Measurements from ENCODE around the gene DNM2.

Gene DNM2

GRCh38 chr19:10788146-10788545, 70.3 kb downstream of the DNM2 start:
- DNase-seq: no peak

GRCh38 chr19:10789866-10790265, 72.0 kb downstream of the DNM2 start:
- no peak for DNase-seq

- DNase-seq: no peak
Measured at GRCh38 chr19:10796653-10797052, 78.8 kb downstream of the DNM2 start.

- peak; percentile 27 for DNase-seq
Measured at GRCh38 chr19:10797078-10797477, 79.2 kb downstream of the DNM2 start.

- peak; percentile 91 for DNase-seq
Measured at GRCh38 chr19:10797541-10798256, 79.8 kb downstream of the DNM2 start.

- no peak for DNase-seq
Measured at GRCh38 chr19:10800488-10800887, 82.6 kb downstream of the DNM2 start.

- DNase-seq: no peak
Measured at GRCh38 chr19:10802479-10802878, 84.6 kb downstream of the DNM2 start.

GRCh38 chr19:10803252-10803651, 85.4 kb downstream of the DNM2 start:
- no peak for DNase-seq

GRCh38 chr19:10805065-10805757, 87.3 kb downstream of the DNM2 start:
- no peak for DNase-seq

GRCh38 chr19:10805758-10806247, 87.9 kb downstream of the DNM2 start:
- no peak for DNase-seq

GRCh38 chr19:10808937-10809649, 91.2 kb downstream of the DNM2 start:
- DNase-seq: peak; percentile 46

GRCh38 chr19:10809651-10810285, 91.9 kb downstream of the DNM2 start:
- no peak for DNase-seq

- no peak for DNase-seq
Measured at GRCh38 chr19:10811391-10812111, 93.7 kb downstream of the DNM2 start.

- no peak for DNase-seq
Measured at GRCh38 chr19:10812196-10812595, 94.3 kb downstream of the DNM2 start.

GRCh38 chr19:10812902-10813404, 95.1 kb downstream of the DNM2 start:
- peak; percentile 50 for DNase-seq

GRCh38 chr19:10815007-10815536, 97.2 kb downstream of the DNM2 start:
- DNase-seq: no peak

GRCh38 chr19:10815969-10816644, 98.2 kb downstream of the DNM2 start:
- DNase-seq: no peak

GRCh38 chr19:10816691-10817090, 98.8 kb downstream of the DNM2 start:
- DNase-seq: no peak

- DNase-seq: no peak
Measured at GRCh38 chr19:10817291-10818038, 99.6 kb downstream of the DNM2 start.

GRCh38 chr19:10818301-10819123, 100.6 kb downstream of the DNM2 start:
- no peak for DNase-seq

Measured in stimulated activated CD4-positive, alpha-beta T cell treated with anti-CD3 and anti-CD28 coated beads, Interleukin-15, amount 100 ng/mL, for 24 hours (primary cell).